Neutrophil (primary cell): ENCODE data around the gene NR2C2.

Experiments
- H3K27ac ChIP-seq: fragments of 200-600 bp; sonication (generic); 2 replicates; pipeline ENCODE4 v1.5.1; 2016; ENCODE audit warnings: mild to moderate bottlenecking, moderate library complexity
- H3K27me3 ChIP-seq: fragments of 200-600 bp; sonication (generic); 2 replicates; pipeline ENCODE4 v1.6.0; 2016; ENCODE audit warnings: mild to moderate bottlenecking
- H3K36me3 ChIP-seq: fragments of 200-600 bp; sonication (generic); 2 replicates; pipeline ENCODE4 v1.5.1; 2017
- H3K4me1 ChIP-seq, 2 experiments: fragments of 200-600 bp in 1 of 2; sonication (generic) in 1 of 2; 1 replicate in 1 of 2; 2 replicates in 1 of 2; pipeline versions ENCODE4 v1.5.1 to v1.6.1; 2013 to 2016; ENCODE audit warnings: low read depth in 1 of 2, low read length in 1 of 2, mild to moderate bottlenecking in 1 of 2, moderate library complexity in 1 of 2; ENCODE audit not compliant: control insufficient read depth in 1 of 2, insufficient read depth in 1 of 2
- H3K4me3 ChIP-seq, 2 experiments: fragments of 200-600 bp in 1 of 2; sonication (generic) in 1 of 2; 1 replicate in 1 of 2; 2 replicates in 1 of 2; pipeline ENCODE4 v1.5.1; 2013 to 2016; ENCODE audit warnings: low read depth in 1 of 2, low read length in 1 of 2, mild to moderate bottlenecking in 1 of 2, moderate library complexity in 1 of 2
- H3K9me3 ChIP-seq: fragments of 200-600 bp; sonication (generic); 2 replicates; pipeline ENCODE4 v1.5.1; 2016
- CTCF ChIP-seq: fragments of 200-600 bp; sonication (generic); IDR thresholded peaks from 2 replicates; pipeline ENCODE4 v1.5.1; 2016; ENCODE audit warnings: antibody characterized with exemption

NR2C2 gene

GRCh38 chr3:15065550-15066007 lies 118.2 kb downstream of the NR2C2 start:
- Histone ChIP-seq H3K27me3 (no peaks in the 10 kb centered on the region), H3K4me1 (peaks cover 15 to 20% of the 10 kb centered on the region in 2 experiments), H3K36me3 (peaks cover 6% of the 10 kb centered on the region), H3K9me3 (no peaks in the 10 kb centered on the region), H3K4me3 (peak overlapping the region; percentile 75 to 85), H3K27ac (no peak overlapping the region)
- TF ChIP-seq CTCF: no peak

GRCh38 chr3:15066467-15066866 lies 119.1 kb downstream of the NR2C2 start:
- H3K9me3 ChIP-seq: no peaks in the 10 kb centered on the region
- peaks cover 14% of the 10 kb centered on the region for H3K36me3 ChIP-seq
- no peak for TF ChIP-seq CTCF
- no peak overlapping the region for H3K27ac ChIP-seq
- peaks cover 15 to 20% of the 10 kb centered on the region in 2 experiments for H3K4me1 ChIP-seq
- H3K27me3 ChIP-seq: no peaks in the 10 kb centered on the region
- H3K4me3 ChIP-seq: no peak overlapping the region

GRCh38 chr3:15069441-15069840 lies 122.1 kb downstream of the NR2C2 start:
- peaks cover 9 to 13% of the 10 kb centered on the region in 2 experiments for H3K4me1 ChIP-seq
- H3K9me3 ChIP-seq: no peaks in the 10 kb centered on the region
- no peak overlapping the region for H3K4me3 ChIP-seq
- peaks cover 44% of the 10 kb centered on the region for H3K36me3 ChIP-seq
- H3K27ac ChIP-seq: no peak overlapping the region
- H3K27me3 ChIP-seq: no peaks in the 10 kb centered on the region
- no peak for TF ChIP-seq CTCF

- Histone ChIP-seq H3K27ac (no peak overlapping the region), H3K27me3 (no peaks in the 10 kb centered on the region), H3K36me3 (peaks cover 66% of the 10 kb centered on the region), H3K4me1 (no peaks in the 10 kb centered on the region), H3K9me3 (no peaks in the 10 kb centered on the region), H3K4me3 (no peak overlapping the region)
- no peak for TF ChIP-seq CTCF
These were observed 124.3 kb downstream of the NR2C2 start for GRCh38 chr3:15071699-15072098.

GRCh38 chr3:15074500-15074899 lies 127.1 kb downstream of the NR2C2 start:
- no peaks in the 10 kb centered on the region for H3K4me1 ChIP-seq
- H3K9me3 ChIP-seq: no peaks in the 10 kb centered on the region
- no peak for TF ChIP-seq CTCF
- H3K36me3 ChIP-seq: peaks cover 91% of the 10 kb centered on the region
- H3K4me3 ChIP-seq: no peak overlapping the region
- H3K27me3 ChIP-seq: no peaks in the 10 kb centered on the region
- H3K27ac ChIP-seq: no peak overlapping the region

- Histone ChIP-seq H3K27me3 (no peaks in the 10 kb centered on the region), H3K27ac (no peak overlapping the region), H3K9me3 (no peaks in the 10 kb centered on the region), H3K4me3 (no peak overlapping the region), H3K36me3 (peaks cover 97% of the 10 kb centered on the region), H3K4me1 (peaks cover 11 to 13% of the 10 kb centered on the region in 2 experiments)
- no peak for TF ChIP-seq CTCF
These were observed 131.7 kb downstream of the NR2C2 start for GRCh38 chr3:15079091-15079490.
